ENCODE data around the gene KRT75. TPM values are rescaled to one million over a fixed set of nuclear protein-coding genes. Genes with fewer than 3 reads are reported as not detected.
A peak's percentile ranks its signal among the peaks of the same experiment; 100 is the strongest.

Gene KRT75
- 1.8 and 7.3 TPM in 2 replicates for total RNA-seq

GRCh38 chr12:52434081-52434733 is at the start of gene KRT75:
TSS of gene KRT75 (minus strand) at chr12:52434371. CDS start at chr12:52434304, 67 bp downstream.
- peak; percentile 98 for FAIRE-seq
- H3K27me3 ChIP-seq (ENCODE audit: control insufficient read depth, insufficient read depth, low read length), result no peaks in the 10 kb centered on the region
- H3K36me3 ChIP-seq (ENCODE audit: control insufficient read depth, insufficient read depth, low read length), result no peaks in the 10 kb centered on the region
- TF ChIP-seq, protein P1, sequence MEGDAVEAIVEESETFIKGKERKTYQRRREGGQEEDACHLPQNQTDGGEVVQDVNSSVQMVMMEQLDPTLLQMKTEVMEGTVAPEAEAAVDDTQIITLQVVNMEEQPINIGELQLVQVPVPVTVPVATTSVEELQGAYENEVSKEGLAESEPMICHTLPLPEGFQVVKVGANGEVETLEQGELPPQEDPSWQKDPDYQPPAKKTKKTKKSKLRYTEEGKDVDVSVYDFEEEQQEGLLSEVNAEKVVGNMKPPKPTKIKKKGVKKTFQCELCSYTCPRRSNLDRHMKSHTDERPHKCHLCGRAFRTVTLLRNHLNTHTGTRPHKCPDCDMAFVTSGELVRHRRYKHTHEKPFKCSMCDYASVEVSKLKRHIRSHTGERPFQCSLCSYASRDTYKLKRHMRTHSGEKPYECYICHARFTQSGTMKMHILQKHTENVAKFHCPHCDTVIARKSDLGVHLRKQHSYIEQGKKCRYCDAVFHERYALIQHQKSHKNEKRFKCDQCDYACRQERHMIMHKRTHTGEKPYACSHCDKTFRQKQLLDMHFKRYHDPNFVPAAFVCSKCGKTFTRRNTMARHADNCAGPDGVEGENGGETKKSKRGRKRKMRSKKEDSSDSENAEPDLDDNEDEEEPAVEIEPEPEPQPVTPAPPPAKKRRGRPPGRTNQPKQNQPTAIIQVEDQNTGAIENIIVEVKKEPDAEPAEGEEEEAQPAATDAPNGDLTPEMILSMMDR (IDR thresholded peaks at IDR 0.05; ENCODE audit: insufficient read depth, low read length, severe bottlenecking), result no peak
- H3K4me3 ChIP-seq (ENCODE audit: low read depth, low read length), result no peak within 1 kb of the TSS
- DNase-seq (ENCODE audit: low read depth), result peak; percentile 96

DNA sequence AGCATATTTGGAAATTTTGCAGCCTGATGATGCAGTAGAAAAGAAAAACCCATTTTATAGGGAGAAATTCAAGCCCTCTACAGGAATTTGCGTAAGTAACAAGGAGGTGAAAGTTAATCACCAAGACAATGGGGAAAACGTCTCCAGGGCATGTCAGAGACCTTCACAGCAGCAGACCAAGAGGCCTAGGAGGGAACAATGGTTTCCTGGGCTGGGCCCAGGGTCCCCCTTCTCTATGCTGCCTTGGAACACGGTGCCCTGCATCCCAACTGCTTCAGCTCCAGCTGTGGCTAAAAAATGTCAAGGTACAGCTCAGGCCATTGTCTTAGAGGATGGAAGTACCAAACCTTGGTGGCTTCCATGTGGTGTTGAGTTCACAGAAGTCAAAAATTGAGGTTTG is 45.9 kb upstream of the KRT75 start:
- DNase-seq (ENCODE audit: low read depth) (no peak), FAIRE-seq (peak; percentile 43)
- Histone ChIP-seq H3K4me3 (ENCODE audit: low read depth, low read length) (no peak overlapping the region), H3K36me3 (ENCODE audit: control insufficient read depth, insufficient read depth, low read length) (no peaks in the 10 kb centered on the region), H3K27me3 (ENCODE audit: control insufficient read depth, insufficient read depth, low read length) (no peaks in the 10 kb centered on the region)
- TF ChIP-seq, protein P1 (IDR thresholded peaks at IDR 0.05; ENCODE audit: insufficient read depth, low read length, severe bottlenecking), result no peak

GRCh38 chr12:52477651-52478050 is 43.5 kb upstream of the KRT75 start:
- Histone ChIP-seq H3K27me3 (ENCODE audit: control insufficient read depth, insufficient read depth, low read length) (no peaks in the 10 kb centered on the region), H3K4me3 (ENCODE audit: low read depth, low read length) (no peak overlapping the region), H3K36me3 (ENCODE audit: control insufficient read depth, insufficient read depth, low read length) (no peaks in the 10 kb centered on the region)
- TF ChIP-seq, protein P1 (IDR thresholded peaks at IDR 0.05; ENCODE audit: insufficient read depth, low read length, severe bottlenecking), result no peak
- no peak for DNase-seq (ENCODE audit: low read depth)
- FAIRE-seq, result no peak

- Histone ChIP-seq H3K27me3 (ENCODE audit: control insufficient read depth, insufficient read depth, low read length) (no peaks in the 10 kb centered on the region), H3K36me3 (ENCODE audit: control insufficient read depth, insufficient read depth, low read length) (no peaks in the 10 kb centered on the region), H3K4me3 (ENCODE audit: low read depth, low read length) (no peak overlapping the region)
- no peak for FAIRE-seq
- TF ChIP-seq, protein P1 (IDR thresholded peaks at IDR 0.05; ENCODE audit: insufficient read depth, low read length, severe bottlenecking), result no peak
- no peak for DNase-seq (ENCODE audit: low read depth)
Observed at GRCh38 chr12:52474212-52474611, 40.0 kb upstream of the KRT75 start.

DNA sequence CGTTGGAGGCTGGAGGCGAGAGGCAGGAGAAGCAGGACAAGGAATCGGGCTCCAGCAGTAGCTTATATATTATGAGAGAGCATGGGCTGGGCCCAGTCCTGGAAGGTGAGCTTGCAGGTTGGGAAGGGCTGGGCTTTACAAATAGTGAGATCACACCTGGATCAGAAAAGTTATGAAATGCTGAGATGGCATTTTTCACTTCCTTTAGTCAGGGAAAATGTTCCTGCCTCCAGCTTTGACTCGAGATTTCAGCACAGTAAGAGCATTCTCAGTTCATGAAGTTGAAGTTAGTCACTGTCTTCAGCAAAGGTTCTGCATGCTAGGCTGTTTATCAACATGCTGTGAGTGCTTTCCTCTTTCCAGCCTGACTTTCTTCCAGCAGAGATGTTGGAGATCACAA is 39.6 kb upstream of the KRT75 start, which contains the start of gene KRT6C:
TSS of gene KRT6C (minus strand) at position 38 of the 400 bp plus-strand sequence. CDS start 68 bp downstream, outside the sequence.
- FAIRE-seq (peak; percentile 91), DNase-seq (ENCODE audit: low read depth) (peak; percentile 97)
- no peaks in the 10 kb centered on the region for H3K27me3 ChIP-seq (ENCODE audit: control insufficient read depth, insufficient read depth, low read length)
- H3K36me3 ChIP-seq (ENCODE audit: control insufficient read depth, insufficient read depth, low read length), result no peaks in the 10 kb centered on the region
- H3K4me3 ChIP-seq (ENCODE audit: low read depth, low read length), result no peak within 1 kb of the TSS
- TF ChIP-seq, protein P1 (IDR thresholded peaks at IDR 0.05; ENCODE audit: insufficient read depth, low read length, severe bottlenecking), result no peak

GRCh38 chr12:52469853-52470252 is 35.7 kb upstream of the KRT75 start:
- Histone ChIP-seq H3K4me3 (ENCODE audit: low read depth, low read length) (no peak overlapping the region), H3K36me3 (ENCODE audit: control insufficient read depth, insufficient read depth, low read length) (no peaks in the 10 kb centered on the region), H3K27me3 (ENCODE audit: control insufficient read depth, insufficient read depth, low read length) (no peaks in the 10 kb centered on the region)
- DNase-seq (ENCODE audit: low read depth) (no peak), FAIRE-seq (no peak)
- TF ChIP-seq, protein P1 (IDR thresholded peaks at IDR 0.05; ENCODE audit: insufficient read depth, low read length, severe bottlenecking), result no peak
